Measurements from ENCODE around the gene PTGES3. TPM values are rescaled to one million over a fixed set of nuclear protein-coding genes. Genes with fewer than 3 reads are reported as not detected.

The PTGES3 gene
- total and polyA plus RNA-seq, 2 experiments from 2014 or later = 128 to 156 TPM

DNA sequence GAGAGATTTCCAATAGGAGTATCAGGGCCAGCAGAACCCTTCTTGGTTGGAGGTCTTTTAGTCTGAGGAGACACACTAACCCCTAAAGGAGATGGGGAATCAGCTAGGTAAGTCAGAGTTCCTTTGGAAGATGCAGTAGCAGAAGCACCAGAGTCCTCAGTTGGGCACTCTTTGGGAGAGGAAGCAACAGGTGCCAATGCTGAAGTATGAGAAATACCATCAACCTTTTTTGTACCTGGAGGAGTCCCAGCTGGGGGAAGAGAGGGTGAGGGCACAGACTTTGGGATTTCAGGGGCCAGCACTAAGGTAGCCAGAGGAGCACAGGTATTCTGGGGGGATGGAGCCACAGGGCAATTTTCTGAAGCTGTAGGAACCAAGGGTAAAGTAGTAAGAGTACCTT lies 31.0 kb upstream of the PTGES3 start:
- H3K4me3 ChIP-seq = no peak overlapping the region
- no peaks in the 10 kb centered on the region for H3K27me3 ChIP-seq
- H3K9me2 ChIP-seq (replicated peaks; ENCODE audit: insufficient read depth) = no peaks in the 10 kb centered on the region
- H3K9me3 ChIP-seq (ENCODE audit: low read depth) = no peaks in the 10 kb centered on the region
- no peak overlapping the region for H3K4me2 ChIP-seq
- peaks cover 93% of the 10 kb centered on the region for H3K79me2 ChIP-seq
- peaks cover 30% of the 10 kb centered on the region for H3K4me1 ChIP-seq (ENCODE audit: insufficient read depth)
- H2AFZ ChIP-seq = no peak overlapping the region
- peaks cover 96% of the 10 kb centered on the region for H4K20me1 ChIP-seq (ENCODE audit: insufficient read depth, poor library complexity, severe bottlenecking)
- DNase-seq (ENCODE audit: low spot score) = no peak
- H3K27ac ChIP-seq = no peak overlapping the region
- H3K36me3 ChIP-seq (replicated peaks; ENCODE audit: insufficient read depth, low read depth) = no peaks in the 10 kb centered on the region
- TF ChIP-seq EZH2phosphoT487 (IDR thresholded peaks at IDR 0.05; ENCODE audit: low read depth, severe bottlenecking, unreplicated experiment) (no peak), CTCF (IDR thresholded peaks at IDR 0.05; ENCODE audit: poor library complexity) (no peak), EZH2 (IDR thresholded peaks at IDR 0.05; ENCODE audit: borderline replicate concordance) (no peak)

- Histone ChIP-seq H3K4me1 (ENCODE audit: insufficient read depth) (peaks cover 30% of the 10 kb centered on the region), H3K79me2 (peaks cover 89% of the 10 kb centered on the region), H3K4me3 (no peak overlapping the region), H3K4me2 (no peak overlapping the region), H3K27ac (no peak overlapping the region), H3K36me3 (replicated peaks; ENCODE audit: insufficient read depth, low read depth) (no peaks in the 10 kb centered on the region), H3K27me3 (no peaks in the 10 kb centered on the region), H2AFZ (no peak overlapping the region), H3K9me2 (replicated peaks; ENCODE audit: insufficient read depth) (no peaks in the 10 kb centered on the region), H3K9me3 (ENCODE audit: low read depth) (no peaks in the 10 kb centered on the region), H4K20me1 (ENCODE audit: insufficient read depth, poor library complexity, severe bottlenecking) (peaks cover 98% of the 10 kb centered on the region)
- 93% methylated on average over 4 of the region's 4 CpGs for WGBS (ENCODE audit: low lambda C conversion rate, missing lambda C conversion rate)
- TF ChIP-seq EZH2 (IDR thresholded peaks at IDR 0.05; ENCODE audit: borderline replicate concordance) = no peak
- no peak for TF ChIP-seq CTCF (IDR thresholded peaks at IDR 0.05; ENCODE audit: poor library complexity)
- no peak for DNase-seq (ENCODE audit: low spot score)
Observed at GRCh38 chr12:56718636-56719035, 30.6 kb upstream of the PTGES3 start.

- no CpG with 5 or more reads among the region's 1 CpG for WGBS (ENCODE audit: low lambda C conversion rate, missing lambda C conversion rate)
- no peaks in the 10 kb centered on the region for H3K9me2 ChIP-seq (replicated peaks; ENCODE audit: insufficient read depth)
- no peaks in the 10 kb centered on the region for H3K36me3 ChIP-seq (replicated peaks; ENCODE audit: insufficient read depth, low read depth)
- no peak overlapping the region for H2AFZ ChIP-seq
- no peak overlapping the region for H3K4me3 ChIP-seq
- peaks cover 84% of the 10 kb centered on the region for H3K79me2 ChIP-seq
- H3K9me3 ChIP-seq (ENCODE audit: low read depth) = no peaks in the 10 kb centered on the region
- DNase-seq (ENCODE audit: low spot score) = no peak
- peaks cover 93% of the 10 kb centered on the region for H4K20me1 ChIP-seq (ENCODE audit: insufficient read depth, poor library complexity, severe bottlenecking)
- H3K27ac ChIP-seq = no peak overlapping the region
- H3K4me1 ChIP-seq (ENCODE audit: insufficient read depth) = peaks cover 25% of the 10 kb centered on the region
- H3K4me2 ChIP-seq = no peak overlapping the region
- no peaks in the 10 kb centered on the region for H3K27me3 ChIP-seq
- TF ChIP-seq CTCF (IDR thresholded peaks at IDR 0.05; ENCODE audit: poor library complexity) (no peak), EZH2 (IDR thresholded peaks at IDR 0.05; ENCODE audit: borderline replicate concordance) (no peak), EZH2phosphoT487 (IDR thresholded peaks at IDR 0.05; ENCODE audit: low read depth, severe bottlenecking, unreplicated experiment) (no peak)
Observed at GRCh38 chr12:56718149-56718548, 30.1 kb upstream of the PTGES3 start.
